GM18502 (cell line): ENCODE measurements around the gene FIGN.

Experiments used
- ATAC-seq: cut with Tn5 transposase; IDR thresholded peaks from one replicate; pipeline ENCODE4 v1.9.1; 2021; ENCODE audit warnings: mild to moderate bottlenecking; ENCODE audit not compliant: unreplicated experiment, poor library complexity

Gene FIGN

DNA sequence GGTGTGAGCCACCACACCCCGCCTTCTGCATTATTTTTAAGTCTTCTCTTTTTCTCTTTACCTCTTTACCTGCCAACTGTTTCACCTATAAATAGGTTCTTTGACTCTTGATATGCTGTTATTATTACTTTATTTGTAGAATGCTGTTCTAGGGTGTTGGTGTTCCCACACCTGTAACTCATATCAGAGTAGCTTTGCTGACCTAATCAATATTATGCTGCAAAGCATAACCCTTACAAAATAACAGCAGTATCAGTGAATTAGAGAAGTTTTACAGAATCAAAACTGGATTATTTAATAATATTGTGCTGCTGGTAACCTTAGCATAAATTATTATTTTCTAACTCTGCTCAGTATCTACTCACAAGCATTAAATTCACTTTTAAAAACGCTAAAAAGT lies 161.5 kb downstream of the FIGN start:
- no peak for ATAC-seq

DNA sequence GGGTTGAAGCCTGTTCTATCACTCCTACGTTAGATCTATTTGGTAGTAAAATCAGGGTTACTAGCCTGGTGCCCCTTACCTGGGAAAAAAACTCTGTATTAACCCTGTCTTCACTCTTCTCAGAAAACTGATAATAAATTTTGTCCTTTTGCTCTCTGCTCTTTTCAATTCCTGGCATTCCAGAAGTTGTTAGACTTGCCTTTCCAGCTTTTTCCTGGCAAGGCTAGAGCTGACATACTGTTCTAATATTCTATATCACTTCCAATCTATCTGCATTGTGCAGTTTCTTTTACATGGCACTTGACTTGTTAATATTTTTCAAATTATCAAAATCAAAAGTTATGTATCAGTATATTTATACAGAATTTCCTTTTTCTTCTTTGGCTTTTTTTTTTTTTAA lies 162.2 kb downstream of the FIGN start:
- no peak for ATAC-seq

DNA sequence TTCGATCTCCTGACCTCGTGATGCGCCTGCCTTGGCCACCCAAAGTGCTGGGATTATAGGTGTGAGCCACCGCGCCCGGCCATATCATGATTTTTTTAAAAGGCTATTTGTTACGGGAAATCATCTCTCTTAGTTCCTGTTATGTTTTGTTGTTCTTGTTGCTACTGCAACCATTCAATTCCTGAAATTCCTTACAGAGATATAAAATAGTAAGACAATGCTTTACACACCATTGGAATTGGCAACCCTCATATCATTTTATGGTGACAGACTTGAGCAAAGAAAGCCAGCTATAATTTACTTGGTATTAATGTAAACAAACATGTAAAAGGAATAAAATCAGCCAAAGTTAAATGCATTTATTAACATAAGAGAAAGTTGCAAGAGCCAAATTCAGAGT lies 163.0 kb downstream of the FIGN start:
- no peak for ATAC-seq

DNA sequence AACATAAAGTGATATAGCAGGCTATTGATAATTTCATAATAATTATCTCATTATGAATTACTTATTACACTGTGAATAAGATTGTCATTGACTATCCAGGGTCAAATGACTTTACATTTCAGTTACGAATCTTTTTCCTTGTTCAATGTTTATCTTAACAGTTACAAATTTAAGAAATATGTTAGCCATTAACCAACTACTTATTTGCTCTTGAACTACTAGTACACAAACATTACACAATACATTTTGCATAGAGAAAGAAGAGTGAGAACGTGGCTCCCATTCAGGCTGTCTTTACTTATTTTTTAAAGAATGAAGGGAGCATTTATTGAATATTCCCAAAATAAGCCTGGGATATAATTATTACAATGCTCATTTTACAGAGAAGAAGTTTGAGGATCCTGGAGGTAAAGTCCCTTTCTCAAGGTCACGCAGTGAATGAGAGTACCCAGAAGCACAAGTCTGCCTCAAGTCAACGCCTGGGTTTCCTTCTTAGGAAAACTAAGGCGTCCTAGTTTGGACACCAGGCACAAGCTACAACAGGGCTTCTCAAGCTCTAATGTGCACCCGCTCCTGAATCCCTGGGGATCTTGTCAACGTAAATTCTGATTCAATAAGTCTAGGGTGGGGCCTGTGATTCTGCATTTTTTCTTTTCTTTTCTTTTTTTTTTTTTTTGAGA lies 164.2 kb downstream of the FIGN start:
- ATAC-seq: no peak

DNA sequence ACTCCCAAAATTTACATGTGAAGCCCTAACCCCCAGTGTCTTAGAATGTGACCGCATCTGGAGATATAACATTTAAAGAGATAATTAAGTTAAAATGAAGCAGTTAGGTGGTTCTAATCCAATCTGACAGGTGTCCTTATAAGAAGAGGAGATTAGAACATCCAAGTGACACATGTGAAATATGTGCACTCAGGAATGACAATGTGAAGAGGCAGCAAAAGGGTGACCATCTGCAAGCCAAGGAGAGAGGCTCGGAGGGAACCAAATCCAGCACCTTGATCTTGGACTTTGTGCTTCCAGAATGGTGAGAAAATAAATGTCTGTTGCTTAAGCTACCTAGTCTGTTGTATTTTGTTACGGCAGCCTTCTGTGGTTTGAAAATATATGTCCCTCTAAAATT lies 165.4 kb downstream of the FIGN start:
- no peak for ATAC-seq

DNA sequence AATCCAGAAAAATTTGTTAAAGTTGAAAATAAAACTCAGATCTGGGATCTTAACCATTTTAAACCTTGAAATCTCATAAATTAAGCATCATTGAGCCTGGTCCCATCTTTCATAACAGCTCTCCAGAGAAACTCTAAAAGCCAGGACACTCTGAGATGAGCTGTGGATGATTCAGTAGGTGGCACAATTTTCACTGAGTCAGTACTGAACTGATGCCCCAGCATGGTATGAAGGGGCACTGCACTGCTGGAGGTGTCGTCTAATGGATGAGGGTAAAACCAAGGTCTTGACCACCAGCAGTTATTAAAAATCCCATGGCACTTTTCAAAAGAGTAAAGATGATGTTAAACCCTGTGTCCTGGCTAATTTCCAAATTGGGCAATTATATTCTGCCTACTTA lies 170.6 kb downstream of the FIGN start:
- ATAC-seq: no peak

DNA sequence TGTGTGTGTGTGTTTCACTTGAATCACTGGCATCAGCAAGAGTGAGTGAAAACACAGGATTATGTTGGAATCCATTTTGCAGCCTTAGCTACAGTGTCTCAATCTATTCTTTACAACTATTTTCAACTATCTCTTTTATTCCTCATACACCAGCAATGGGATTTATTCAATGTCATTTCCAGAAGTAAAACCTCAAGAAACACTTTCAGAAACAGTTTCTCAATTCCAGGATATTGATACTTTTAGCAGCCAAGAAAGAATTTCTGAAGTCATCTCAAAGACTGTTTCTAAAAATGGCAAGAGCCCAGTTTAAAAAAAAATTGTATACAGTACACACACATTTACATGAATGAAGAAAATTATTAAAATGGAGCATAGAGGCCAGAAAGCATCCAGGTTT lies 171.6 kb downstream of the FIGN start:
- ATAC-seq: no peak

DNA sequence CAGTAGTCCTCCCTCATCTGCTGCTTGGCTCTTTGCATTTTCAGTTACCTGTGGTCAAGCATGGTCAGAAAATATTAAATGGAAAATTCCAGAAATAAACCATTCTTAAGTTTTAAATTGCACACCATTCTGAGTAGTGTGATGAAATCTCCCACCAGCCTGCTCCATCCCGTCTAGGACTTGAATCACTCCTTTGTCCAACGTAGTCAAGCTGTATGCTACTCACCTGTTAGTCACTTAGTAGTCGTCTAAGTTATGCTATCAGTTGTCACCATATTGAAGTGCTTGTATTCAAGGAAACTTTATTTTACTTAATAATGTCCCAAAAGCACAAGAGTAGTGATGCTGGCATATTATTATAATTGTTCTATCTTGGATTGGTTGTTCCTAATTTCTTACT lies 172.5 kb downstream of the FIGN start:
- ATAC-seq: no peak

DNA sequence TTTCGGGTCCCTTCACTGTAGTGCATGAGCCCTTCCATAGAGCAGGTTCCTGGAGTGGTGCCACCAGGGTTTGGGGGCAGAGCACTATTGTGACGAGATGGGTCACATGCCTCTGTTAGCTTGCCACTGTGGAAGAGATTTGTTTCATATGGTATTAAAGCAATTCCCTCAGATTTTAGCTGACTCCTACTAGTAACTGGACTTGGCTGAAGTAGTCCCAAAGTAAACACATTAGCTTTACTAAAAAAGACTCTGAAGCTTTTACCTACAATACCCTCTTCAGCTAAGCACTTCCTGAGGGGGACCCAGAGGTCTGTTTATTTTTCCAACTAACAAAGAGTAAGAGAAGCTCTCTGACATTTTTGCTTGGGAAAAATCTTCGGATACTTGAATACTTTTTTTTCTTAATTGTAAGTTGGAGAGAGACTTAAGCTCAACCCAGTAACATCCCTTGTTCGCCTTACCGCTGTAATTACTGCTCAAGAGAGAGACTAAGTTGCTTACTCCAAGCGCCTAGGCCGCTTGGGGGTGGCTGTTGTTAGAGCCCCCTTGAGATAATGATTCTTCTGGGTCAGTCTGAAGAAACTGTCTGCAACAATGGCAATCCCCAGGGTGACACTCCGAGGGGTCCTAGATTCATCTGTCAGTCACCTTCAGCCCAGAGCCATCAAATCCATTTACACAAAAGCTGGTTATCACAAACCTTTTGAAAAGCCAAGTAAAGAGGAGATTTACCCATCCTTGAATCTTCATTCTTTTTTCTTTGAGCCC lies 177.4 kb downstream of the FIGN start:
- no peak for ATAC-seq

DNA sequence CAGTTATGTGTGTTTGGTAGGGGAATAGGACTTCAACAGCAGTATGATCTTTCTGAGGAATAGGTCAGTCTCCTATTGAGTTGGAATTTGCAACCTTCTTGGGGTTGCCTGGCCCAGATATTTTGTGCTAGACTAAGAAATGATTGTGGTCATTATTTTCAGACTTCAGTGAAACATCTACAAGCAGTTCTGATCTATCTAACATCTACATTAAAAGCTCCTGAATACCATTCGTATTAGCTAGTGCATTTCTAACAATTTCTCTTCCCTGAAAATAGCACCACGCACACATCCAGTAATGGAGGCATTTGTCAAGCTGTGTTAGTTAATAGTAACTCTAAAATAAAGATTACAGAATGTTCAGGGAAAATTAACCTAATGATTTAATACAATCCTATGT lies 179.3 kb downstream of the FIGN start:
- no peak for ATAC-seq

DNA sequence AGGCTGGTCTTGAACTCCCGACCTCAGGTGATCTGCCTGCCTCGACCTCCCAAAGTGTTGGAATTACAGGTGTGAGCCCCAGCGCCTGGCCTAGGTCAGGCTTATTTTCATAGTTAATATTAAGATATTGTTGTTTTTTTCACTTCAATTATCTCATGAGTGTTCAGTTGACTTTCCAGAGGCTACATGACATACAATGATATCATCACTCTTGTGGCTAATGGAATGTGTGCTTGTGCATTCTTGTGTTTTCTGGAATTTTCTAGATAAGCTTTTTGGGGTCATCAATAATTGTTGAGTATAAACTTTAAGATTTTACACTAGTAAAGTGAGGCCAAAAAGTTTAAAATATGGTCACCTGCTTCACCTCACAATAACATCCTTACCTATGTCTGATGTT lies 180.9 kb downstream of the FIGN start:
- no peak for ATAC-seq

DNA sequence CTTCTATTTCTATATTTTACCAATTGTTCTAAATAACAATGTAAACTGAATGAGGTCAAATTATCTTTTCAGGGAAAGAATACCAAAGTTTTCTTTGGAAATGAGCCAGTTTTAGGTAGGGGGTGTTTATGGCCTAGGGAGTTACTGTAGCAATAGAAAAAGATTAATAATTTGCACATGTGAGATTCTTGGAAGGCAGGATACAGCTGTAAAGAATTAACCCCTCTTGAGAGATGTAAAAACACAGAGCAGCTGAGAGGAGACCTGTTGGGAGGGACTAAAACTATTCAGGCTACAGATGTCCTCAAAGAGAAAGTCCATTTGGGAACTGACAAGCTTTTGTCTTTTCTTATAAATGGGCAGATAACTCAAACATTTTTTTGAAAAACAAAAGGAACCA lies 182.2 kb downstream of the FIGN start:
- ATAC-seq: no peak

DNA sequence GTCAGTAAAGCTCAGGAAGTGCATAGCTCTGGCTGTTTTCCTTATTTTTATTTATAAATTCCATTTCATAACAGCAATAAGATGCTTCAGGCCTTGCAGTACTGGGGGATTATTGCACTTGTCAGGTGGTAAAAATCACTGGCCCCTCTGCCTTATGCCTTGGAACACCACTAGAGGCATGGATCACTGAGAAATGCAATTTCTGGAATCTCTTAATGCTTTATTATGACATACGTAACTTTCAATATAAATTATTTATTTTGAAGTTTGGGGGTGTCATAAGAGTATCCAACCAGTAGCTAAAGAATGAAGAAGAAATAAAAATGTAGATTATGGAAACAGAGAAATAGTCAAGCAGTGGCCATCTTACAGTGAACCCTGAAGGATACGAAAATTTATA lies 183.1 kb downstream of the FIGN start:
- ATAC-seq: no peak

DNA sequence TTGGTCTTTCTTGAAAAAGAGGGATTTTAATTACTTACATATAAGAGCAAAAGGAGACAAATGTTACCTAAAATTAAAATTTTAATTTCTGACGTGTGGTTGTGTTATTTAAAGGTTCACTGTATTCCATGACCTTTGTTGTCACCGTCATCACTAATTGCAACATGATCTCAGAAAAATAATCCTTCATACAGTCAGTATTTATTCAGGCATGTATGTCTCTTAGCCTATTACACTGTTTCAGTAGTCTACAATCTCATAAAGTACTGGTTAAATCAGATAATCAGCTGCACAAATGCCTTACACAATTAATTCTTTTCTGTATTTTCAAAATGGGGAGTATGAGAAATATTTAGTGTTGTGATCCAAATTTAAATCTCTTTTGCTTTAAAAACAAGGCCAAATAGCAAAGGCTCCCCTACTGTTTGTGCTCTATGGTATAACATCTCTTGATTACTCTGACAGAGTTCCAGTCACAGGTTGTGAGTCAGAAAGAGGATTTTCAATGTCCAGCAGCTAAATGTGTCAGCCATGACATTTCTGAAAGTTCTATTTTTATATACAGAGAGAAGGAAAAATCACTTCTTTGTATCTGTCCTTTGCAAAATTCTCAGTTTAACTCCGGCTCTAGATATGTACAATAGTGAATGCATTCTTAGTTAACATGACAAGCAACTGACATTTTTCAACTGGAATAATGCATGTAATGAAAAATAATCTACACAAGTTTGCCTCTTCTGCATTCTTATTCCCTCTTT lies 184.0 kb downstream of the FIGN start:
- no peak for ATAC-seq

DNA sequence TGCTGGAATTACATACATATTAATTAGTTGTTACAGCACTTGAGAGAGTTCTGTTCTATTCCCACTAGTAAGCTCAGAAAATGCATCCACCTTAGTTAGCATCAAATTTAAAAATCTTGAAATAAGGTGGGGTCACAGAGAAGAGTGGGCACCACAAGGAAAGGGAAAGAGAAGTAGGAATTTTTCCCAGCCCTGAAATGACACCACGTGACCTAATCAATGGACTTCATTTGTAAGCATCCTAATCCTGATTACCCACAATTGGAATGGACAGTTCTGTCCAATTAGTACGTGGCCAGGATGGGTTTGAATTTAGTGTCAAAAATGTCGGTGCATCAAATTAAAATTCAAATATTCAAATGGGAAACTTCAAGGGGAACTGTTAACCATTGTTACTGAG lies 186.8 kb downstream of the FIGN start:
- ATAC-seq: no peak
